IPS-18c (cell line): ENCODE data around the gene S100A9.
"Not testable (repeated sequence)": the region's sequence is repeated elsewhere in the genome, so short reads cannot be mapped to it uniquely, and the experiment has no call there.

Experiments
- H3K4me3 ChIP-seq: 2 replicates; pipeline ENCODE4 v1.7.0; 2013; ENCODE audit warnings: low read depth, mild to moderate bottlenecking, low read length, moderate library complexity; ENCODE audit not compliant: insufficient read depth
- H3K9me3 ChIP-seq: one replicate; pipeline ENCODE4 v1.6.1; 2013; ENCODE audit warnings: mild to moderate bottlenecking, low read length, moderate library complexity; ENCODE audit not compliant: control insufficient read depth, insufficient read depth

S100A9 gene

DNA sequence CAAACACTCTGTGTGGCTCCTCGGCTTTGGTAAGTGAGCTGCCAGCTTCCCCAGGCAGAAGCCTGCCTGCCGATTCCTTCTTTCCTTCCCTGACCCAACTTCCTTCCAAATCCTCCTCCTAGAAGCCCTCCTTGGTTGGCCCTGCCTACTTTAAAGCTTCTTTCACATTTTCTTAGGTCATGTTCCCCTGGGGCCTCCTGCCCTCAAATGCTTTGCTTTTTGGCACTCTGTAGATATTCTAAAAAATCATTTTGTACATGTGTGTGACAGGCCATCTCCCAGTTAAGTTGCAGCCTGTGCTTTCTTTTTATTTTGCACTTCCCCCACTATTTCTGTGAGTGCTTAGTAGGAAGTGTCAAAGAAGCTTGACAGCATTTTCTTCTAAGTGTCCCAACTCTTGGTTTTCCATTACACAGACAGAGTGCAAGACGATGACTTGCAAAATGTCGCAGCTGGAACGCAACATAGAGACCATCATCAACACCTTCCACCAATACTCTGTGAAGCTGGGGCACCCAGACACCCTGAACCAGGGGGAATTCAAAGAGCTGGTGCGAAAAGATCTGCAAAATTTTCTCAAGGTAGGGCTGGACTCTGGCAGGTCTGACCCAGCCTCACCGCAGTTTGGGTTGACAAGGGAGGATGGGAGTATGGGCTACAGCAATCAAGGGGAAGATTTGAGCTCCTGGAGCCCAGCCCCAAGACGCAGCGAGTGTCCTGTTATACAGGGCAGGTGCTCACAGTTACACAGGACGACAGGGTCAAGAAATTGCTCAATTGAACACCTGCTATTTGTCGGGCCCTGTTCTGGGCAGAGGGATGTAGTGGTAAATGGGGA is at the start of gene S100A9:
TSS of gene S100A9 (plus strand) at position 2 of the 838 bp plus-strand sequence. CDS start at position 432, 430 bp downstream.
- no peaks in the 10 kb centered on the region for H3K9me3 ChIP-seq
- H3K4me3 ChIP-seq, result no peak within 1 kb of the TSS

DNA sequence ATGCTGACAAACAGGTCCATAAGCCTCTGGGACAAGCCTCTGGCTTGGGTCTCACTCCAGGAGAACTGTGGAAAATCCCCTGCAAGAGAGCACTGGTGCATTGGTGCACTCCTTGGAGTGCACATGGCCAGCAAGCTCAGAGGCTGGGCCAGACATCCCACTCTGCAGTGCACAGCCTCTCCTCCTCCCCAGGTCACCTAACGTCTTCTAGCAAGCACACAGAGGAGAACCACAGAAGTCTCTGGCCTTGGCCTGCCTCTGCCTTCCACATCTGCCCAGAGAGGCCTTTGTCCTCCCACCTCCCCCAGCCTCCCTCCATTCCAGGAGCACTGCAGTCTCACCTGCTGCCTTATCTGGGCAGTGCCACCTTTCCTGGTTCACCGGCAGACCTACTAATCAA is 49.1 kb upstream of the S100A9 start:
- no peak overlapping the region for H3K4me3 ChIP-seq

GRCh38 chr1:153309441-153309840 is 48.2 kb upstream of the S100A9 start:
- H3K9me3 ChIP-seq, result no peaks in the 10 kb centered on the region
- no peak overlapping the region for H3K4me3 ChIP-seq

More for the DNA sequence above, 49.1 kb upstream of the S100A9 start:
- H3K9me3 ChIP-seq, result no peaks in the 10 kb centered on the region

GRCh38 chr1:153310526-153310925 is 47.1 kb upstream of the S100A9 start:
- H3K4me3 ChIP-seq, result no peak overlapping the region
- no peaks in the 10 kb centered on the region for H3K9me3 ChIP-seq

DNA sequence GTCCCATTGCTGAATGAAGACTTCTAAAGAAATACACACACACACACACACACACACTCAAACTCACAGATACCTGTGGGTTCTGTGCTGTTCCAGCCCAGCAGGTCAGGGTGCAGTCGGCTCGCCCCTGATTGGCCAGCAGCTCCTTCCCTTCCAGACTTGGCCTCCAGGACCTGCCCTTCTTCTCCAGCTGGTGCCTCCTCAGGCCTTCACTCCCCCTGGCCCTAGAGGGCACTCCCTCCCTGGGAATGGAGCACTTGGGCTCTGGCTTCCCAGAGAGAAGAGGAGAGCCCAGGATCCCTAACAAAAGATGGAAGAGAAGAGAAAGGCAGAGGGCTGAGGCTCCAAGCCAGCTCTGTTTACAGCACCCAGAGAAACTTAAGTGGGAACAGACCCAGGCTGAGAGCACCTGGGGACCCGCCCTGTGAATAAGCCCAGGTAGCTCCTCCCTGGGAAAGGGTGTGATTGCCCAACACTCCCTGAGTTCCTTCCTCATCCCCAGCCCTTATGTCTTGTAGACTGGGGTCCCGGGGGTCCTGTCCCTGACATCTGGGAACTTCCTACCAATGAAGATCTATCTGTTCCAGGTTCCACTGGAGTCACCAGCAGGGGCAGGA is 45.0 kb upstream of the S100A9 start, which contains the start of gene PGLYRP3:
TSS of gene PGLYRP3 (minus strand) at position 383 of the 617 bp plus-strand sequence. CDS start 2,287 bp downstream, outside the sequence.
- no peaks in the 10 kb centered on the region for H3K9me3 ChIP-seq
- H3K4me3 ChIP-seq, result no peak within 1 kb of the TSS

GRCh38 chr1:153313288-153313687 is 44.4 kb upstream of the S100A9 start:
- no peaks in the 10 kb centered on the region for H3K9me3 ChIP-seq
- H3K4me3 ChIP-seq, result no peak overlapping the region

DNA sequence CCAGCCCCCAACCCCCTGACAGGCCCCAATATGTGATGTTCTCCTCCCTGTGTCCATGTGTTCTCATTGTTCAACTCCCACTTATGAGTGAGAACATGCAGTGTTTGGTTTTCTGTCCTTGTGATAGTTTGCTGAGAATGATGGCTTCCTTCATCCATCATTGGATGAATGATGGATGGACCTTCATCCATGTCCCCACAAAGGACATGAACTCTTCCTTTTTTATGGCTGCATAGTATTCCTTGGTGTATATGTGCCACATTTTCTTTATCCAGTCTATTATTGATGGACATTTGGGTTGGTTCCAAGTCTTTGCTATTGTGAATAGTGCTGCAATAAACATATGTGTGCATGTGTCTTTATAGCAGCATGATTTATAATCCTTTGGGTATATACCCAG is 43.3 kb upstream of the S100A9 start:
- not testable (repeated sequence) for H3K4me3 ChIP-seq, H3K9me3 ChIP-seq

GRCh38 chr1:153316013-153316412 is 41.6 kb upstream of the S100A9 start:
- not testable (repeated sequence) for H3K4me3 ChIP-seq, H3K9me3 ChIP-seq

GRCh38 chr1:153318145-153318544 is 39.5 kb upstream of the S100A9 start:
- not testable (repeated sequence) for H3K4me3 ChIP-seq, H3K9me3 ChIP-seq

DNA sequence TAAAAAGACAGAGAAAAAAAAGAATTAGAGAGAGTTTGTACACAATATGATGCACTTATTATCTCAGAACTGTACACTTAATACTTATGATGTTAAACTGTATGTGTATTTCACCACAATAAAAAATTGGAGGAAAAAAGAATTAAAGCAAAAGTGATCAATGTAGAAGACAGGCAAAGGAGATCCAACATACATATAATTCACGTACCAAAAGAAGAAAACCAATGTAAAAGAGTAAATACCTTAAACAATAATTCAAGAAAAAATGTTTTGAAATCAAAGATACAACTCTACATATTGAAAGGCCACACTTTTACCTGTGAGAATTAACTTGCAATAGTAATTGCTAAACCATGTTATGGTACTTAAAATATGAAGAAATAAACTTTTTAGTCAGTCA is 35.1 kb upstream of the S100A9 start:
- H3K9me3 ChIP-seq, result no peaks in the 10 kb centered on the region
- no peak overlapping the region for H3K4me3 ChIP-seq

GRCh38 chr1:153324912-153325311 is 32.7 kb upstream of the S100A9 start:
- no peak overlapping the region for H3K4me3 ChIP-seq
- no peaks in the 10 kb centered on the region for H3K9me3 ChIP-seq

DNA sequence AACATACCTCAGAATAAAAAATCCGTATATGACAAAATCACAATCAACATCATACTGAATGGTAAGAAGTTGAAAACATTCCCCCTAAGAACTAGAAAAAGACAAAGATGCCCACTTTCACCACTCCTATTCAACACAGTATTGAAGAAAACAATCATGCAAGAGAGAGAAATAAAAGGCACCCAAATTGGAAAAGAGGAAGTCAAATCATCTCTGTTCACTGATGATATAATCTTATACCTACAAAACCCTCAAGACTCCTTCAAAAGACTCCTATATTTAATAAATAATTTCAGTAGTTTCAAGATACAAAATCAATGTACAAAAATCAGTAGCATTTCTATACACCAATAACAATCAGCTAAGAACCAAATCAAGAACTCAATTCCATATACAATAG is 23.8 kb upstream of the S100A9 start:
- H3K4me3 ChIP-seq, result no peak overlapping the region
- H3K9me3 ChIP-seq, result no peaks in the 10 kb centered on the region

GRCh38 chr1:153336650-153337049 is 21.0 kb upstream of the S100A9 start:
- Histone ChIP-seq H3K9me3 (no peaks in the 10 kb centered on the region), H3K4me3 (no peak overlapping the region)

DNA sequence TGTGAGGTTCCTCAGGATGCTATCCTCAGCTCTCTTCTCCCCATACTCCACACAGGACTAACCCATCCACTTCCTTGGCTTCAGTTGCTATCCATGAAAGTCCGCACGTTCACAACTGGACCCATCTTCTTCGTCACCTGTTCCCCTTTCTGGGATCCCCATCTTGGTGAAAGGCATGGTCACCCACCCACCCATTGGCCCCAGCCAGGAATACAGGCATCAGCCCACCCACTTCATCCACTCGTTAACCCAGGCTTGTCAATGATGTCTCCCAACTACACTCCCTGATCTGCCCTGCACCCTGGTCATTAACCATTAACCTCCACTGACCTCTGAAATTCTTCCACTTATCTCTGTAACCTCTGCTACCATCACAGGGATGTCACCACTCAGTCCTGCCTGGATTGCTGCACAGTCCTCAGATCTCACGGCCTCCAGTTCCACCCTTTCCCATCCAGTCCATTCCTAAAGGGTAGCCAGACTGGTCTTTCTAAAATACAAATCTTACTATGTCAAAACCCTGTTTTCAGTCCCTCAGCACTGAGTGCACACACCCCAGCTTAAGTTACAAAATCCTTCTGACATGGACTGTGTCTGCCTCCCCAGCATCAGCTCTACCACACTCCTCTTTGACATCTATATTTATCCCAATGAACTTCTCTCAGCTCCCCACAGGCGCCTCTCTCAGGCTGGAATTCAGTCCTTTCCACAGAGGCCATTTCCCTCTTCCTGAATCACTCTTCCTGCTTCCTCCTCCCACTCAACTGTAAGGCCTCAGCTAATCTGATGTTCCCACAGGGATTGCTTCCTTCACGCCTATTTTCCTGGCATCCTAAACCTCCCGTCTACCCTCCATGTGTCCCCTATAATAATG is 19.4 kb upstream of the S100A9 start:
- Histone ChIP-seq H3K4me3 (no peak overlapping the region), H3K9me3 (no peaks in the 10 kb centered on the region)

DNA sequence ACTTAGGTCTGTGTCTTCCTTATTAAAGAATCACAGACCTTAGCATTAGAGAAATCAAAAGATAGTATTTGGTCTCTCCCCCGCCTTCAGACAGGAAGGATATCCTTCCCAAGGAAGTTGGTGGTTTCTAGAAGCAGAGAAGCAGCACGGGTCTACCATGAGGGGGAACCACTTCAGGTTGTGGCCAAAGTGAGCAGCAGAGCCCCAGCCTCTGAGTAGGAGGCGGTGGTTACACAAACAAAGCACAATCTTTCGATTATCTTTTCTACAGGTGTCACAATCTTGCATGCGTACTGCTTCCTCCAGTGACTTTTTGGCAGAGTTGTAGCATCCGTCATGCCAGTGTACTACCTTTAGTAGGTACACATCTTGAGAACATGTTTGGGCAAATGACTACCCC is 17.9 kb upstream of the S100A9 start:
- H3K9me3 ChIP-seq, result no peaks in the 10 kb centered on the region
- no peak overlapping the region for H3K4me3 ChIP-seq

DNA sequence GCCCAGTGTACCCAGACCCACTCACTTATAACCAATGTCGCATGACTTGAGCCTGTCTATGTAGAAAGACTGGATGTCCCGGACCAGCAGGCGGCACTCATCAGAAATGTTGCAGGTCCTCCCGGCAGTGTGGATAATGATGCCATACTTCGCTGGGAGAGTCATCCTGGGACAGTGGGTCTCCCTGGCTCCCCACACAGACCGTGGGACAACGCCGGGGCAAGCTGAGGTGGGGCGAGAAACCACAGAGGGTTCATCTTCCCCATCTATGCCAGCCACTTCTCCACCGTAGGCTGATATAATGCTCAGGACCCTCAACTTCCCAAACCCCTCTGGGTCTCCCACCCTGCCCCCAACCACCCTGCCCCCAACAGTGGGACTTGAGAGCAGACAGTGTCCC is 17.3 kb upstream of the S100A9 start:
- Histone ChIP-seq H3K4me3 (no peak overlapping the region), H3K9me3 (no peaks in the 10 kb centered on the region)

DNA sequence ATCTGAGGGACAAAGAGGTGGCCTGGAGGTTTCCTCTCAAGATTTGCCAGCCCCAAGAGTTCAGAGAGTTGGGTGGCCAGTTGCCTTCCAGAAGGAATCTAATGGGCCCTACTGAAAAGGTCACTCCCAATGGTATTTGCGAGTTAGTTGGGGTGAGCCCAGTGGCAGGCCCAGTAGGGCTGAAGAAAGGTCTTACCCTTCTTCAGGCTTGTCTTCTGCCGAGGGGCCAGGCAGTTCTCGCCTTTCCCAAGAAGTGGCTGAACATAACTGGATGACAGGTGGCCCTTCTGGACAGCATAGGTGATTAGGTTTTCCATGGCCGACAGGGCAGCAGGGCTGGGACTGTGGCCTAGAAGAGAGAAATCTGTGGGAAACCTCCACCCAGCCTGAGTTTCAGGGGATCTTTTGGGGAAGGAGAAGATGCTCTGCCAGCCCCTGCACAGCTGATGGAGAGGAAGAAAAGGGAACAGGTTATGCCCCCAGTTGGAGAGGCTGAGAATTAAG is 16.2 kb upstream of the S100A9 start:
- no peaks in the 10 kb centered on the region for H3K9me3 ChIP-seq
- H3K4me3 ChIP-seq, result no peak overlapping the region
